HG03432 (cell line): ENCODE measurements around the gene ACTN2.
A peak's percentile ranks its signal among the peaks of the same experiment; 100 is the strongest.

Experiments
- ATAC-seq: cut with Tn5 transposase; IDR thresholded peaks from one replicate; pipeline ENCODE4 v1.9.1; 2021; ENCODE audit warnings: mild to moderate bottlenecking, moderate library complexity; ENCODE audit not compliant: unreplicated experiment

The ACTN2 gene

DNA sequence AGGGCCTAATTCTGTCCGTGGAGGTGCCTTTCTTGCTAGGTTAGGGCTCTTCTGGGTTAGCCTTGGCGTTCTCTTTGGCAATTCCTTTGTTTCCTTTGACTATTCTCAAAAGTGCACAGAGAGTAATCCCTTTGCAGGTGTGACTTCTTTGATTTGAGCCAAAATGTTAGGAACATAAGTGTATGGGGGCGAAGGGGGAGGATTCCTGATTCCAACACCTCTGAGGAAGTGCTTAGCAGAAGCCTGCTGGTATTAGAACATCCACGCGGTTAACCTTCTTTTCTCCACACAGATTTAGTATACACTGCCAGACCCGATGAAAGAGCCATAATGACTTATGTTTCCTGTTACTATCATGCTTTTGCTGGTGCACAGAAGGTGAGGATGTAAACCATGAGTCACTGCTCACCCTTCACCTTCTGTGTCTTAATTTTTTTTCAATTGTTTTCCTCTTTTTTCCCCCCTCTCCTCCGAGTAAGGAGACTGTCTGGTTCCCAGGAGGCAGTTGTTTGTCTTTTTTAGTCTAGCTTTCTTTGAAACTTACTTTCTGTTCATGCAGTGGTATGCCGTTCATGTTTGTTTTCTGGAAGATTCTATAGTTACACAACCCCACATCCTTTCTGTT is 48.0 kb downstream of the ACTN2 start:
- ATAC-seq: peak; percentile 72

DNA sequence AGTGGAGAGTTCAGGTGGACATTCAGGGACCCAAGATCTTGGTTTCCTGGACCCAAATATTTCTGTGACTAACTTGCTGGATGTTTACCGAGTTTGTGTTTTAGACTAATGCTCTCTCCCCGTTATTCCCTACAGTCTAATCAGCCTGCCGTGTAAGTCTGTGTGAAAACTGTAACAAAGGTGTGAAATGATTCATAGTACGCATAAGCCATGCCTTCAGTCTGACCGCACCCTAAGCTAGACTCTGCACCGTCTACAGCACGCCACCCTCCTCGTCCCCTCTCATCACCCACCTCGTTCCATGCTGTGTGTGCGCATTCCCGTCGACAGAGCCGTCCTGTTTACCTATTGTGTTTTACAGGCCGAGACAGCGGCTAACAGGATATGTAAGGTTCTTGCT is 50.5 kb downstream of the ACTN2 start:
- ATAC-seq: no peak

DNA sequence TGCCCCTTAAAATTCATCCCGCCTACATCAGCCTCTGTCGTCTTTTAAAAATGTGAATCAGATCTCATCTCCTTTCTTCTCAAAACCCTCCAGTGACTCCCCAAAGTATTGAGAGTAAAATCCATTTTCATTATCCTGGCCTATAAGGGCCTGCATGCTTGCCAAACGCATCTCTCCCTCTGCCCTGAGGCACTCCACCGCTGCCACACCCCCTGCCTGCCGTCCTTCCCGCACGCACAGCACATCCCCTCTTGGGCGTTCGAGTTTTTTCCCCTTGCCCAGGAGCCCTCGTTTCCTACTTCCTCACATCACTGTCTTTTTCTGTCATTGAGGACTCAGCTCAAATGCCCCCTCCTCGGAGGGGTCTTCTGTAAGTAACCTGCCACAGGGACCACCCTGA is 55.5 kb downstream of the ACTN2 start:
- no peak for ATAC-seq

DNA sequence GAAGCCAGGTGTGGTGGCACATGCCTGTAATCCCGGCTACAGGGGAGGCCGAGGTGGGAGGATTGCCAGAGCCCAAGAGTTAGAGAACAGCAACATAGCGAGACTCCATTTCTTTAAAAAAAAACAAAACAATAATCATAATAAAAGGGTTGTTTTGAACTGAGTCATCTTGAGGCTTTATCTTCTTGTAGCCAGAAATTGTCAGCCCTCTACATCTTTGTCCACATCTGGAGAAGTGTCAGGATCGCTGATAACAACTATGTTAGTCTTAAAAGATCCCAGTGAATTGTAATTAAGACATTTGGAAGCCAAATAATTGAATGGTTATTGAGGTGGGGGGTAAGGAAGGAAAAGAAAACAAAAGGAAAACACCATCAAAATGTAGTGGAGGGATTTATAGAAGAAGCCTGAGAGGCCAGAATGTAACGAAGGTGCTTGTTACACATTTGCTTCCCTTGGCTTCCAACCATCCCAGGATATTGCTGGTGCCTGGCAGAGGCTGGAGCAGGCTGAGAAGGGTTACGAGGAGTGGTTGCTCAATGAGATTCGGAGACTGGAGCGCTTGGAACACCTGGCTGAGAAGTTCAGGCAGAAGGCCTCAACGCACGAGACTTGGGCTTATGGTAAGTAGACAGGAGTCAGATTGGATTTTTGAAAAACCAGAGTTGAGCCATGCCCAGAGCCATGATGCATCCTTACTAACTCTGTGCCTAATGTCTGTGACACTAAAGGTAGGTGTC is 56.3 kb downstream of the ACTN2 start:
- ATAC-seq: no peak

DNA sequence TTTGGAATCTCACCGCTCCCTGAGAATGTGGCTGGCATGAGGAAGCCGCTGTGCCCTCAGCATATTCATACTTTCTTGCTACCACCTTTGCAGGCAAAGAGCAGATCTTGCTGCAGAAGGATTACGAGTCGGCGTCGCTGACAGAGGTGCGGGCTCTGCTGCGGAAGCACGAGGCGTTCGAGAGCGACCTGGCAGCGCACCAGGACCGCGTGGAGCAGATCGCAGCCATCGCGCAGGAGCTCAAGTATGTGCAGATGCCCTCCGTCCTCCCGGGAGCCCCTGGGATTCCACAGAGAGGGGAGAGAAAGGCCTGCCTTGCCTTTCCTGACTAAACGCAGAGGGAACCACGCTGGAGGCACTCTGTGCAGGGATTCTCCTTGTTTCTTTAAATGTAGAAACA is 58.2 kb downstream of the ACTN2 start:
- ATAC-seq: no peak

DNA sequence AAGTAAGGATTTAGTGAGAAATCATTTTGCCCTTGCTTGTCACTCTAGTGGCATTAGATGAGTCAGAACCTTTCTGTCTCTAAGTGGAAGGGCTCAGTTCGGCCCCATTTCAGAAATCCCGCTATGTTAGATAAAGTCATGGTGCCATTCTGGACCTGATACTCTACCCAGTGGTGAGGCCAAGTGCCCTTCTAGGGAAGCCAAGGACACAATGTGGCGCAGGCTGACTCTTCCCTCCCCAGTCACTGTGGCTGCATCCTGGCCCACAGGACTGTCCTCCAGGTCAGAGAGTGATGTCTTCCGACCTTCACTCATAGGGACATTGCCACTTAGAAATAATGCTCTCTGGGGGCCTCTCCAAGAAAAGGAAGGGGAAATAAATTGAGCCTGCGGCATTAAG is 60.5 kb downstream of the ACTN2 start:
- no peak for ATAC-seq

DNA sequence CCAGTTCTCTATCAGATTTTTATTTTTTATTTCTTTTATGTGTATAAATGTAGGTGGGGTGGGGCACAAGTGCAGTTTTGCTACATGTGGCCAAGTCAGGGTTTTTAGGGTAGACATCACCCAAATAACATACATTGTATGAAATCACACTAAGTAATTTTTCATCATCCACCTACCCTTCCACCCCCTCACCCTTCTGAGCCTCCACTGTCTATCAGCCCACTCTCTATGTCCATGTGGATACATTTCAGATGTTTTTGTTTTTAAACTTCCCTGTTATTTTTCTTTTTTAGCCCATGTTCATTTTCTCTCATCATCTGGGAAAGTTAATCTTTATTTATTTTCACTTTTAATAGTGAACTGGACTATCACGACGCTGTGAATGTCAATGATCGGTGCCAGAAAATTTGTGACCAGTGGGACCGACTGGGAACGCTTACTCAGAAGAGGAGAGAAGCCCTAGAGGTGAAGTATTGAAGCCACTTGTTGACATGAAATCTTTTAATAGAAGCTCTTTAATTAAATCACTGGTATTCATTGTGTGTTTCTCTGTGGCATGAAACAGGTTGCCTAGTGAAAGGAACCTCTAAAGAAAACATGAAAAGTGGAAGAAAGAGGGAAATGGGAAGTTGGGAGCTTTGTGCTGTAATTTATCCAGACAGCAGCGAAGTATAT is 61.1 kb downstream of the ACTN2 start:
- ATAC-seq: no peak

DNA sequence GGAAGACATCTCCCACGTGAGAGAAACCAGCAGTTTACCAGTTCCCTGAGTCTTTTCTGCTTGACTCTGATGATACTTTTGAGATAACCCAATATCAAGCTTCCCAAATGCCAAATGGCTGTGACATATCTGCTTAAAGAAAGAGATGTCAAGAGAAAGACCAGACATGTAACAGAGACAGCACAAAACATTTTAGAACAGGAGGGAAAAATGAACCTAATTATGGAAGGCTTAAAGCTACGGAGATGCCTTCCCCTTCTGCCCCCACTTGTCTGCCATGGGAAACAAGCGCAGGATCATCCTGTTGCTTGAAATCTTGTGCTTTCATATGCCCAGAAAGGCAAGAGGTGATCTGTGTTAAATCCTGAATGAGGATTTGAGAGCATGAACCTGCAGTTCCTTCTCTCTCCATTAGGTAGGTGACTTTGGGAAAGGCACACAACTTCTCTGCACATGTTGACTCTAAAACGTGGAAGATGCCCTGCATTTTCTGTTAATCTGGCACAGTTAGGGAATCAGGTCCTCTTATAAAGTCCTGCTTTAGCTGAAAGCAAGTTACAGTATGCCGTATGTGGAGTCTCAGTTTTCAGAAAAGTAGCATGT is 62.1 kb downstream of the ACTN2 start:
- no peak for ATAC-seq

DNA sequence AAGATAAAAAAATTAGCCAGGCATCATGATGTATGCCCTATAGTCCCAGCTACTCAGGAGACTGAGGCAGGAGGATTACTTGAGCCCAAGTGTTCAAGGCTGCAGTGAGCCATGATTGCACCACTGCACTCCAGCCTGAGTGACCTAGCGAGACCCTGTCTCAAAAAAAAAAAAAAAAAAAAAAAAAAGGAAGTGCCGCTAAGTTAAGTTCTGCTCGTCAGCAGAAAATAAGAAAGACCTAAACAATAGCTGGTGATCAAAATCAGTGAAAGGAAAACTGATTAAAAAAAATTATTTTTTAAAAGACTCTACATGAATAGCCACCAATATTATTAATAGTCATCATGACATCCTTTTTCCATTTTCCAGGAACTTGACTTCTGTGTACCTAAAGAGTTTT is 64.6 kb downstream of the ACTN2 start:
- ATAC-seq: no peak

DNA sequence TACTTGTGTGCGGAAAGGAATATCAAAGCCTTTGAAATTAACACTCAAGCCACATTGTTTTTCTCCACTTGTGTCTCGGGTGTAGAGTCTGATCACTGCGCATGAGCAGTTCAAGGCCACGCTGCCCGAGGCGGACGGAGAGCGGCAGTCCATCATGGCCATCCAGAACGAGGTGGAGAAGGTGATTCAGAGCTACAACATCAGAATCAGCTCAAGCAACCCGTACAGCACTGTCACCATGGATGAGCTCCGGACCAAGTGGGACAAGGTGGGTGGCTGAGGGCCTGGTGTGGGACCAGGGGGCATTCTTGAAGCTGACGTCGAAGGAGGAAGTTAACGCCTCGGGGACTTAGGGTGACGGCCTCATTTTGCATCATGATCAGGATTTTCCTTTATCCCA is 65.1 kb downstream of the ACTN2 start:
- no peak for ATAC-seq

DNA sequence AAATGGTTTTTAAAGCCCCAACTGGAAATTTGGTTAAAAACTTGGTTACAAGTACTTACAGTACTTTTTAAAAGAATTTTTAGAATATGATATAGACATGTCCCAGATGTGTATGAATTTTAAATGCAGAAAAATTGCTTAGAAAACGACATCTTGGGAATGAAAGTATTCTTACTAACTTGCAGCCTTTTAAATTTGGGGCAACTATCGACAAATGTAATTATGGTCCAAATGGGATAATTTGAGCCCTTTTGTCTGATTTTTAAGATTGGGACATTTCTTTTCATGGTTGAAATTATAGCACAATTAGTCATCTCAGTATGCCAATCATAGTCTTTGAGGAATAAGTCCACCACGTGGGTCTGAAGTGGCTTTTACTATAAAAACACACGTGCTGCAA is 65.6 kb downstream of the ACTN2 start:
- no peak for ATAC-seq

DNA sequence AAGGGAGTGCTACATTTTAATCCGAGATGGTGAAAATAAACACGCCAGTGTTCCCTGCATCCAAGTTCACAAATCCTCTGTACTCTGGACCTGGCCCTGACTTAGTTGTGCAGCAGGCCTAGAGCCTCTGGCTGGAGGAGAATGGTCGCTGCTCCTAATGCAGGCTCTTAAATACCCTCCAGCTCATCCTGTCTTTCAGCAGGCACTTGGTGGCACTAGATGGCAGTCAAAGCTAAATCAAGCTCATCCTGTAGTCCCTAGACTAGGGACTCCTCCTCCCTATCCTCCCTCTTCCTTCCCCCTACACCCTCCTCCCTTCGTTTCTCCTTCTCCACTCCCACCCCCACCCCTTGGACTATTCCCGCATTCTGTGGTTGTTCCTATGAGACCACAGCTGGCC is 67.2 kb downstream of the ACTN2 start:
- ATAC-seq: peak; percentile 44

DNA sequence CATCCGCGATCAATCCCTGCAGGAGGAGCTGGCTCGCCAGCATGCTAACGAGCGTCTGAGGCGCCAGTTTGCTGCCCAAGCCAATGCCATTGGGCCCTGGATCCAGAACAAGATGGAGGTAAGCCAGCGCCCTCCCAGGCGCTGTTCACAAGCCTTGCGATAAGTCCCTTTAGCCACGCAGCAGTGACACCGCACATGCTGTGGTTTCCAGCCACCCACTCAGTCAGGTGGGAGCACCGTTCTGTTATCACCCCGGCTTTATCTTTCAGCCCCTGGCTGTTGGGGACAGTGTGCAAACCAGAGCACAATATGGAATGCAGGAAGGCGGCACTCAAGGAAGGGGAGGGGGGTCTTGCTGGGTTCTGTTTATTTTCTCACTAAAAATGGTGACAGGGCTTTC is 67.7 kb downstream of the ACTN2 start:
- ATAC-seq: no peak

DNA sequence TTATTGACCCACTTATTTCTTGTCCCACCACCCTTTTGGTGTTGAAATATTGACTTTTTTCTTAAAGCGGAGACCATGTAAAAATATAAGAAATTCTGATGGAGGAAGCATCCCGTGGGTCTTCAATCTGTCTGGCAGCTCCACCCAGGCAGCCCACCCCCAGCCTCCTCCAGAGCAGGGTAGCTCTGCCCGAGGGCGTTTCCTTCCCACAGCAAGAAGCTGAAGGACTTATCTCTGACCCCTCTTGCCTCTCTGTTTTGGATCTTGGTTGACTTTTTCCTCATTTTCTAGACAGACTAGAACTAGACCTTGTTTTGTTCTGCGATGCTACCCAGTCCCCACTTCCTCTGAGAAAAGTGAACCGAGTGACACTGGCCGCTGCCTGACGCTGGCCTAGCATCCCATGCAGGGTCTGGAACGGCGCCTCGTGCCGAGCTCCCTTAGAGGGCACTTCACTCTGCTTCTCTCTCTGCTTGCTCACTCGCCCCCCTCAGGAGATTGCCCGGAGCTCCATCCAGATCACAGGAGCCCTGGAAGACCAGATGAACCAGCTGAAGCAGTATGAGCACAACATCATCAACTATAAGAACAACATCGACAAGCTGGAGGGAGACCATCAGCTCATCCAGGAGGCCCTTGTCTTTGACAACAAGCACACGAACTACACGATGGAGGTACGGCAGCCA is 68.4 kb downstream of the ACTN2 start:
- ATAC-seq: no peak

DNA sequence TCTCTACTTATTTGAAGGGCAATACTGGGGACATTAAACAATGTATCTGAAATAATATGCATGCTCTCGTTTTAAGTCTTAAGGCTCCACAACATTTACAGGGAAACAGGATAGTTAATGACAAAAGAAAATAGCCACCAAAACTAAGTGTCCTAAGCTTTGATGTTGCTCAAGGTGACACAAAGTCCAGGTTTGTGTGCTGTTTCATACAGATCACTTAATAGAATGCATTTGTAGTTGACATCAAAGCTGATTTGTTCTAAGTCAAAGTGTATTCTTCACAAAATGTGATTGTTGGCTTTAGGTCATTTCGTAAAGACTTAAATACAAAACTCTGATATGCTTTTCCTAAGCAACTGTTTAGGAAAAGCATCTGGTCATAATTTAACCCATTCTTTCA is 71.3 kb downstream of the ACTN2 start:
- ATAC-seq: no peak

DNA sequence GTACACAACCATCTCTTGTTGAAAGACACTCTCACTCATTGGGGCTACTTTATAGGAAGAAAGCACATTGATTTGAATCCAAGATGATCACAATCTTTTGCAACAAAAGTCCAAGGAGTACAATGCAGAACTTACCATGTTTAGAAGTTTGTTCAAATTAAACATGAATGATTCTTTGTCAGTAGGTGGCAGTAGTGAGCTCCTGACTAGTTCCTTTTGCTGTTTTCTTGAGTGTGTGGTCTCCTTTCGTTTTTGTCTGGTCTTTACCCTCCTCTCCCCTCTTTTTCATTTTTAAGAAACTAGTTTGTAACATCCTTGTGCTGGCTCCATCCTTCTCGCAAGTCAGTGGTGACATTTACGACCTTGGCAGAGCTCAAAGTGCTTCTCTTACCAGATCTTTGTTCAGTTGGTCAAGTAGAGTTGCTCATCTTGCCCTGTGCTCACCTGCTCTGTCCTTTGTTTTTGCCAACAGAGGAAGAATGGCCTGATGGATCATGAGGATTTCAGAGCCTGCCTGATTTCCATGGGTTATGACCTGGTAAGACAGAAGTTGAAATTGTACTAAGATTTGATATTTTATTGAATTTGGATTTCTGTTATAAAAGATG is 73.1 kb downstream of the ACTN2 start:
- peak; percentile 68 for ATAC-seq

DNA sequence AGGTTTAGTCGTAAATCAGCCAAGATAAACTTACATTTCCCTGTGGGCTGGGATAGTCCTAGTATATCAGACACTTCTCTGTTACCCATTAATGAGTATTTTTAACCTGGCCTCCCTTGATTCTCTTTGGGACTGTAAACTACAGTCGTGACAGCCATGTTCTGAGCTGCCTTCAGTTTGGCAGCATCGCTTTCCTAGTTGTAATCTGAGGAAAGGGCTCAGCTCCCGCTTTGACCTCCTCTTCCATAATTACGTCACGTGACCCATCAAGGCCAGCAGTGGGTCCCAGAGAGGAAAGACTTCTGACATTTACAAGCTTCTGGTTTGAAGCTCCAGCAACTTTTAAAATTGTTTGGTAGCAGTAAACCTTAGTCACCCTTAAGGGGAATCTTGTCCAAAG is 74.2 kb downstream of the ACTN2 start:
- no peak for ATAC-seq

DNA sequence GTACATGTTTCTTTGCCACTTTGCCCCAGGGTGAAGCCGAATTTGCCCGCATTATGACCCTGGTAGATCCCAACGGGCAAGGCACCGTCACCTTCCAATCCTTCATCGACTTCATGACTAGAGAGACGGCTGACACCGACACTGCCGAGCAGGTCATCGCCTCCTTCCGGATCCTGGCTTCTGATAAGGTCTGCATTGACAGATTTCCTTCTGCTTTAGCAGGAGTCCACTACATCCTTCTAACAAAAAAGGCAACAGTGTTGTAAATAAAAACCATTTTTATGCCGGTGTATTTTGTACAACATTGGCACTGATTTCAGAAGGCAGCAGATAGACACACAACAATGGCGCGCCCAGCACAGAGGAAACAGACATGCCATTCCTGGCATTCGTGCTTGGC is 74.7 kb downstream of the ACTN2 start:
- ATAC-seq: no peak

DNA sequence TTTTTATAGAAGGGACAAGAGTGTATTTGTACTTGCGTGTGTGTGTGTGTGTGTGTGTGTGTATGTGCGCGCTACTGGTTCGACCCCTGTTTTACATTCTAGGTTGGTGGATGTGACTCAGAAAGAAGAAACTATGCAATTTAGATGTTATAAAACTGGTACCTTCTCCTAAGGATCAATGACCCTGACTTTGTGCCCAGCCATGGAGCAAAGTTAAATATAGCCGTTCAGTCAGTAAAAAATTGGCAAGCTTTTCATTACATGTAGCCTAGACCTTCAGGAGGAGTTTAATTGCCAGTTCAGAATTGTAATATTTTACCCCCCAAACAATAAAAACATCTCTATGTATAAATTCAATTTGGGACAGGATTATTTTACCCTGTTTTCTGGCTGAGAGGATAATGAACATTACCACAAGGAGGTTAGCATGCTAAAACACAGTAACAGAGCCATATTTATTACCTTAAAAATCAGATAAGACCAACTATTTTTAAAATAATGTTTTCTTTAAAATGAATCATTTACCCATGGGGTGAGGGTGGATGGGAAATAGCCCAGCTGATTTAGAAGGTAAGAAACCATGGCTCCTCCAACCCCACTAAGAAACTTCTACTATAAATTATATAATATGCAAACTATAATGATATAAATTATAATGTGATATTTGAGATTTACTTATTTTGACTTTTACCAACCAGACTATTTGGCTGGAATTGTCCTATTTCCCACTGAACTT is 75.3 kb downstream of the ACTN2 start:
- no peak for ATAC-seq

DNA sequence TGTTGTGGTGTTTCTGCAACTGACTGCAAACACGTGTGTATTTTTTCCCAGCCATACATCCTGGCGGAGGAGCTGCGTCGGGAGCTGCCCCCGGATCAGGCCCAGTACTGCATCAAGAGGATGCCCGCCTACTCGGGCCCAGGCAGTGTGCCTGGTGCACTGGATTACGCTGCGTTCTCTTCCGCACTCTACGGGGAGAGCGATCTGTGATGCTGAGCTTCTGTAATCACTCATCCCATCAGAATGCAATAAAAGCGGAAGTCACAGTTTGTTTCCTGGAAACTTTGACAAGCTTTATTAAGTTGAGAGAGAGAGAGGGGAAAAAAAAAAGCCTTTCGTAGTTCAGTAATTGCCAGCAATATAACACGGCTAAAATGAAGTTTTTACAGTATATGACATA is 76.1 kb downstream of the ACTN2 start:
- ATAC-seq: no peak
